Endodermal cell (in vitro differentiated cells): ENCODE data around the gene XBP1. TPM values are rescaled to one million over a fixed set of nuclear protein-coding genes. Genes with fewer than 3 reads are reported as not detected.
A peak's percentile ranks its signal among the peaks of the same experiment; 100 is the strongest.
"Not testable (repeated sequence)": the region's sequence is repeated elsewhere in the genome, so short reads cannot be mapped to it uniquely, and the experiment has no call there.

ENCODE experiments used
- DNase-seq: peaks from one replicate; pipeline ENCODE4 v3.0.0-alpha.2; 2017
- H3K27ac ChIP-seq: 2 replicates; pipeline ENCODE4 v1.5.1; 2013; ENCODE audit warnings: mild to moderate bottlenecking, low read depth, low read length, moderate library complexity
- H3K27me3 ChIP-seq: 2 replicates; pipeline ENCODE4 v1.6.1; 2013; ENCODE audit warnings: mild to moderate bottlenecking, low read length, moderate library complexity; ENCODE audit not compliant: insufficient read depth, control insufficient read depth, poor library complexity, severe bottlenecking
- H3K36me3 ChIP-seq: 2 replicates; pipeline ENCODE4 v1.7.0; 2013; ENCODE audit warnings: mild to moderate bottlenecking, low read length, moderate library complexity; ENCODE audit not compliant: control insufficient read depth, insufficient read depth
- H3K4me1 ChIP-seq: one replicate; pipeline ENCODE4 v1.7.0; 2013; ENCODE audit warnings: low read length; ENCODE audit not compliant: control insufficient read depth, insufficient read depth
- H3K4me3 ChIP-seq: 2 replicates; pipeline ENCODE4 v1.5.1; 2013; ENCODE audit warnings: mild to moderate bottlenecking, low read length, moderate library complexity
- H3K9ac ChIP-seq: 2 replicates; pipeline ENCODE4 v1.6.1; 2013; ENCODE audit warnings: mild to moderate bottlenecking, low read length, moderate library complexity; ENCODE audit not compliant: poor library complexity, severe bottlenecking; ENCODE audit errors: extremely low read depth
- H3K9me3 ChIP-seq: 2 replicates; pipeline ENCODE4 v1.6.1; 2013; ENCODE audit warnings: mild to moderate bottlenecking, low read length, moderate library complexity; ENCODE audit not compliant: control insufficient read depth
- H3K27ac Mint-ChIP-seq: 2 replicates; pipeline ENCODE4 v1.8.0; 2020; ENCODE audit warnings: mixed read lengths
- H3K27me3 Mint-ChIP-seq: 2 replicates; pipeline ENCODE4 v1.8.0; 2021; ENCODE audit warnings: mild to moderate bottlenecking, mixed read lengths; ENCODE audit not compliant: insufficient read depth
- H3K36me3 Mint-ChIP-seq: 2 replicates; pipeline ENCODE4 v1.8.0; 2020; ENCODE audit warnings: low read depth, mixed read lengths
- H3K4me1 Mint-ChIP-seq: 2 replicates; pipeline ENCODE4 v1.8.0; 2020; ENCODE audit warnings: mixed read lengths
- H3K4me3 Mint-ChIP-seq: 2 replicates; pipeline ENCODE4 v1.8.0; 2020; ENCODE audit warnings: mild to moderate bottlenecking, moderate library complexity, mixed read lengths
- H3K9me3 Mint-ChIP-seq: 2 replicates; pipeline ENCODE4 v1.8.0; 2020; ENCODE audit warnings: mild to moderate bottlenecking, mixed read lengths
- WGBS, 2 experiments: methylation state at CpG; one replicate each; pipeline versions ENCODE4 v1.1.5 to v1.1.7; 2013; ENCODE audit warnings: missing lambda C conversion rate in 2 of 2, mixed read lengths in 1 of 2; ENCODE audit not compliant: insufficient coverage in 1 of 2, insufficient read length in 1 of 2; 5-methylcytosine and 5-hydroxymethylcytosine counted together
- total RNA-seq, 2 donors: library from RNA; stranded (reverse); fragmentation: NEBNext Ultra II Directional in 1 of 2; extraction: Animal tissue kit (Norgen Biotek cat#: 25700) in 1 of 2; gene quantifications; 2 replicates in 1 of 2; 3 replicates in 1 of 2; pipeline ENCODE4 v1.2.1, GENCODE V29; 2021
- TF ChIP-seq, protein P1 (sequence below): fragments of 200-600 bp; sonication (generic); conservative IDR thresholded peaks from 2 replicates; pipeline ENCODE4 v1.5.0; 2021; ENCODE audit warnings: antibody characterized with exemption, mild to moderate bottlenecking

Gene XBP1
- total RNA-seq, 2 donors from 2014 or later = 103 to 111 TPM

DNA sequence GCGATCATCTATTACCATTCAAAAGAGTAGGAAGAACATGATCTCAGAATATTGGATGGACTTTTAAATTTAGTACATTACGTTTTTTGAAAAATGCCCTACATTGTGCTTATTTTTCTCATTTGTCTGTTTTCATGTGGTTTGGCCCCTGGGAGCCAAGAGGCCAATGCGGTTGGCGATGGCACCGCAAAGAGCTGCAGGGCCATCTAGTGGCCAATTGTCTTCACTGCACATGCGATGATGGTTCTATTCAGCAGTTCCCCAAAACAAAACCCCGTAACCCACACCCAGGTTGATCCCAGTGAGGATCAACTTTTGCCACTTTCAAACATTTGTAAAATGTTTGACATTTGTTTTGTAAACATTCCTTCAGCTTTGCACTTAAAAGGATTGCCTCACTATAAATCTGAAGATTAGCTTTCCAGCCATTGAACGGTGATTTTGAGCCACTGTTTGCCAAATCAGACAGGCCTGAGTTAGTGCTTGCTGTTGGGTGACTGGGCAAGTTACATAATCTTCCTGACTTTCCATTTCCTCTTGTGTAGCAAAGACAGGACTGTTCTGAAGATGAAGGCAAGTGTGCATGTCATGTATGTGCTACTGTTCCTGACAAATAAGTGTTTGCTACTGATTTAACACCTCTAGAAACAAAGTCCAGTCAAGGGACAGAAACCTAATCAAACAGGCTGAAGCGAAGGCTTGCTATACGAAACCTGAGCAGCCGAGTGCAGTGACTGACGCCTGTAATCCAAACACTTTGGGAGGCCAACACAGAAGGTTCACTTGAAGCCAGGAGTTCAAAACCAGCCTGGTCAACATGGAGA lies 29.2 kb upstream of the XBP1 start:
- Mint-ChIP-seq H3K27me3 (no peaks in the 10 kb centered on the region), H3K4me1 (no peaks in the 10 kb centered on the region), H3K27ac (peak overlapping the region; percentile 76), H3K36me3 (peaks cover 7% of the 10 kb centered on the region), H3K9me3 (no peaks in the 10 kb centered on the region), H3K4me3 (no peak overlapping the region)
- H3K27ac ChIP-seq = no peak overlapping the region
- no peak overlapping the region for H3K4me3 ChIP-seq
- TF ChIP-seq, protein P1, sequence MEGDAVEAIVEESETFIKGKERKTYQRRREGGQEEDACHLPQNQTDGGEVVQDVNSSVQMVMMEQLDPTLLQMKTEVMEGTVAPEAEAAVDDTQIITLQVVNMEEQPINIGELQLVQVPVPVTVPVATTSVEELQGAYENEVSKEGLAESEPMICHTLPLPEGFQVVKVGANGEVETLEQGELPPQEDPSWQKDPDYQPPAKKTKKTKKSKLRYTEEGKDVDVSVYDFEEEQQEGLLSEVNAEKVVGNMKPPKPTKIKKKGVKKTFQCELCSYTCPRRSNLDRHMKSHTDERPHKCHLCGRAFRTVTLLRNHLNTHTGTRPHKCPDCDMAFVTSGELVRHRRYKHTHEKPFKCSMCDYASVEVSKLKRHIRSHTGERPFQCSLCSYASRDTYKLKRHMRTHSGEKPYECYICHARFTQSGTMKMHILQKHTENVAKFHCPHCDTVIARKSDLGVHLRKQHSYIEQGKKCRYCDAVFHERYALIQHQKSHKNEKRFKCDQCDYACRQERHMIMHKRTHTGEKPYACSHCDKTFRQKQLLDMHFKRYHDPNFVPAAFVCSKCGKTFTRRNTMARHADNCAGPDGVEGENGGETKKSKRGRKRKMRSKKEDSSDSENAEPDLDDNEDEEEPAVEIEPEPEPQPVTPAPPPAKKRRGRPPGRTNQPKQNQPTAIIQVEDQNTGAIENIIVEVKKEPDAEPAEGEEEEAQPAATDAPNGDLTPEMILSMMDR = peak; percentile 99
- no peaks in the 10 kb centered on the region for H3K36me3 ChIP-seq
- peak; percentile 91 for DNase-seq
- H3K9ac ChIP-seq = no peak overlapping the region
- H3K4me1 ChIP-seq = no peaks in the 10 kb centered on the region
- no peaks in the 10 kb centered on the region for H3K9me3 ChIP-seq
- WGBS, 2 experiments = 50 to 59% methylated on average over 10 to 12 of the region's 12 CpGs
- H3K27me3 ChIP-seq = no peaks in the 10 kb centered on the region

DNA sequence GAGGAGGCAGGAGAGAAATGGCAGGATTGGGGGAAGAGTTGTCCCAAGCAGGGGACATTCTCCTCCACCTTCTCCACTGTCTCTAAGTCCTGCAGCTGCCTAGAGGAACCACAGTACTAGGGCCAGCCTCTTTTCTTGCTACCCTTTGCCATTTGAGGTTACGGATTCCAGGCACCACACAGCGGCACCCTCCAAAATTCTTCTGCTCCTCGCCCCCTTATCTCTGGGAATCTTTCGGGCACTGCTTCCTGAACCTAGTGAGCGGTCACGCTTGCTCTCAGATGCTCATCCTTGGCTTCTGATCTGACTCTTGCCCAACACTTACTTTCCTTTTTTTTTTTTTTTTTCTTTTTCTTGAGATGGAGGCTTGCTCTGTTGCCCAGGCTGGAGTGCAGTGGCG lies 26.6 kb upstream of the XBP1 start:
- Mint-ChIP-seq H3K4me1 (peaks cover 8% of the 10 kb centered on the region), H3K4me3 (no peak overlapping the region), H3K9me3 (no peaks in the 10 kb centered on the region), H3K27ac (no peak overlapping the region), H3K27me3 (no peaks in the 10 kb centered on the region), H3K36me3 (peaks cover 7% of the 10 kb centered on the region)
- TF ChIP-seq, protein P1 = no peak
- Histone ChIP-seq H3K9ac (no peak overlapping the region), H3K4me1 (no peaks in the 10 kb centered on the region), H3K9me3 (no peaks in the 10 kb centered on the region), H3K36me3 (no peaks in the 10 kb centered on the region), H3K4me3 (no peak overlapping the region), H3K27me3 (no peaks in the 10 kb centered on the region), H3K27ac (no peak overlapping the region)
- no peak for DNase-seq
- 94 to 97% methylated on average over 5 to 7 of the region's 7 CpGs for WGBS, 2 experiments

DNA sequence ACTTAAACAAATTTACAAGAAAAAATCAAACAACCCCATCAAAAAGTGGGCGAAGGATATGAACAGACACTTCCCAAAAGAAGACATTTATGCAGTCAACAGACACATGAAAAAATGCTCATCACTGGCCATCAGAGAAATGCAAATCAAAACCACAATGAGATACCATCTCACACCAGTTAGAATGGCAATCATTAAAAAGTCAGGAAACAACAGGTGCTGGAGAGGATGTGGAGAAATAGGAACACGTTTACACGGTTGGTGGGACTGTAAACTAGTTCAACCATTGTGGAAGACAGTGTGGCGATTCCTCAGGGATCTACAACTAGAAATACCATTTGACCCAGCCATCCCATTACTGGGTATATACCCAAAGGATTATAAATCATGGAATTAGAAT lies 26.1 kb upstream of the XBP1 start:
- not testable (repeated sequence) for H3K4me1 Mint-ChIP-seq, H3K36me3 Mint-ChIP-seq, H3K4me3 ChIP-seq, H3K9ac ChIP-seq, H3K27me3 ChIP-seq, H3K36me3 ChIP-seq, H3K27ac ChIP-seq, H3K9me3 Mint-ChIP-seq, H3K4me1 ChIP-seq, DNase-seq, H3K27ac Mint-ChIP-seq, H3K27me3 Mint-ChIP-seq, H3K9me3 ChIP-seq, H3K4me3 Mint-ChIP-seq
- WGBS, 2 experiments = 96% methylated on average over 3 of the region's 4 CpGs; no CpG with 5 or more reads in 1 of the 2 experiments

DNA sequence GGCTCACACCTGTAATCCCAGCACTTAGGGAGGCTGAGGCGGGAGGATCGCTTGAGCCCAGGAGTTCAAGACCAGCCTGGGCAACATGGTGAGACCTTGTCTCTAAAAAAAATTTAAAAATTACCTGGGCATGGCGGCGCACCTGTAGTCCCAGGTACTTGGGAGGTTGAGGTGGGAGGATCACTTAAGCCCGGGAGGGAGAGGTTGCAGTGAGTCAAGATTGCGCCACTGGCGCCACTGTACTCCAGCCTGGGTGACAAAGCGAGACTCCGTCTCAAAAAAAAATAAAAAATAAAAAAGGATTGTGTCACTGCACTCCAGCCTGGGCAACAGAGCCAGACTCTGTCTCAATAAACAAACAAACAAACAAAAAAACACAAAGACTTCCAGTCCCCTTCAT lies 24.1 kb upstream of the XBP1 start:
- not testable (repeated sequence) for H3K4me3 ChIP-seq, H3K27me3 Mint-ChIP-seq, H3K27ac ChIP-seq, H3K4me3 Mint-ChIP-seq, H3K9ac ChIP-seq, H3K4me1 ChIP-seq, H3K9me3 ChIP-seq, DNase-seq, H3K36me3 ChIP-seq, H3K27me3 ChIP-seq, H3K9me3 Mint-ChIP-seq, H3K27ac Mint-ChIP-seq, H3K36me3 Mint-ChIP-seq
- peaks cover 12% of the 10 kb centered on the region for H3K4me1 Mint-ChIP-seq
- 95 to 96% methylated on average over 6 to 9 of the region's 9 CpGs for WGBS, 2 experiments
